ENCODE measurements around the gene CFAP61. TPM values are rescaled to one million over a fixed set of nuclear protein-coding genes. Genes with fewer than 3 reads are reported as not detected.
"Not testable (repeated sequence)": the region's sequence is repeated elsewhere in the genome, so short reads cannot be mapped to it uniquely, and the experiment has no call there.

Gene CFAP61
- total RNA-seq, 1 donor from 2014 or later = not detected

GRCh38 chr20:20207291-20207690 lies 155.0 kb downstream of the CFAP61 start:
- ATAC-seq (no peak), DNase-seq (ENCODE audit: low spot score) (no peak)

GRCh38 chr20:20207872-20208271 lies 155.5 kb downstream of the CFAP61 start:
- ATAC-seq (no peak), DNase-seq (ENCODE audit: low spot score) (no peak)

- no peak for ATAC-seq
- DNase-seq (ENCODE audit: low spot score) = no peak
These were observed 157.4 kb downstream of the CFAP61 start for GRCh38 chr20:20209684-20210083.

DNA sequence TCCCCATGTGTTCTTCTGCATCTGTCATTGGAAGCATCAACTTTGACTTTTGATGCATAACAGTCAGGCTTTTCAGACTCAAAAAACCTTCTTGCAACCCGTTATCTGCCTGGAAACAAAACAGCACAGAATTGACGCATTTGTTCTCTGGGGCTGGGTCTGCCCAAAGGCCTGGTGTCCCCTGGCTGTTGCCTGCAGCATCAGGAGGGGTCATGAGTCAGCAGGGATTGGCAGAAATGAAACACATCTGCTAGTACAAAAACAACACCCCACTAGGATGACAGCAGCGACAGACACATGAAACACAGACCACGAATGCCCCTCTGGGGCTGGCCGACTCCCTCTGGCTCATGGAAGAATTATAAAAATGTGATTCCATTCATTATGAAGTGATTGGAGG lies 158.0 kb downstream of the CFAP61 start:
- no peak for DNase-seq (ENCODE audit: low spot score)
- no peak for ATAC-seq

GRCh38 chr20:20210943-20211273 lies 158.6 kb downstream of the CFAP61 start:
- no peak for DNase-seq (ENCODE audit: low spot score)
- no peak for ATAC-seq

GRCh38 chr20:20211274-20211987 lies 159.1 kb downstream of the CFAP61 start:
- DNase-seq (ENCODE audit: low spot score) = no peak
- ATAC-seq = no peak

DNA sequence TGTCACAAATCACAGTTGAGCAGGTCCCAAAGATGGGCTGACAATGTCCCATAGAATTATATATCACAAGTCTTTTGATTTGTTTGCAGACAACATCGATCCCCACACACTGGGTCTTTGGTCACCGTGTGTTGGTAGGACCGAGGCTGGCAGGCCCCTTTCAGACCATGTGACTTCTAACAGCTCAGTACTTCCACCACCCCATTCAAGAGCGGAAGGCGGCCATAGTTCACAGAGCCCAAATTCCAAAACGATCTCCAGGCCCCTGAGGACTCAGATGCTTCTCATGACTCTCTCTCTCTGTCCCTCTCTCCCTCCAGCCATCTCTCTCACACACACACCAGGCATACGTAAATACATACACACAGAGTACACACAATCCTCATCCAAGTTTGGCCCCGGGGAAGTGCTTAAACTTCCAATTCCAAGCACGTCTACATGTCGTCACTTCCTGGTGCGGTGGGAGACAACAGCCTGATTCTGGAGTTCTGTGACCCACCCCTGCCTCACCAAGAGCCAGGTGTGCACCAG lies 159.7 kb downstream of the CFAP61 start:
- no peak for DNase-seq (ENCODE audit: low spot score)
- ATAC-seq = no peak

DNA sequence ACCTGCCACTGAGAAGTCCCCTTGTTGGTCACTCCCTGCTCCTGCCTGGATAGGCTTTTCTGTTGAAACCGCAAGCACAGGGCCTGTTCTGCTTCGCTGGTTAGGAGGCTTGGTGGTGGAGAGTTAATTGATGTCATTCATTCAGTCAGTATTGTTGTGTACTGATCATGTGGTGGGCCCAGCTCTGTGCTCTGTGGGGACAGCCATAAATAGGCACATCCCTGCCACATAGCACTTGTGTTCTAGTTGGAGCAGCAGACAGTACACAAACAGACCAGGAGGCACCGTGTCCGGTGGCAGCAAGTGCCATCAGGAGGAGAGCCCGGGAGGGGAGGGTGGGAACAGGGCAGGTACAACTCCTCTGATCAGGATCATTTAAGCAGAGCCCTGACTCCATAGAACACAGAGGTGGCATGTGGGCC lies 160.4 kb downstream of the CFAP61 start:
- DNase-seq (ENCODE audit: low spot score) (no peak), ATAC-seq (no peak)

- ATAC-seq (no peak), DNase-seq (ENCODE audit: low spot score) (no peak)
These were observed 161.3 kb downstream of the CFAP61 start for GRCh38 chr20:20213526-20214121.

DNA sequence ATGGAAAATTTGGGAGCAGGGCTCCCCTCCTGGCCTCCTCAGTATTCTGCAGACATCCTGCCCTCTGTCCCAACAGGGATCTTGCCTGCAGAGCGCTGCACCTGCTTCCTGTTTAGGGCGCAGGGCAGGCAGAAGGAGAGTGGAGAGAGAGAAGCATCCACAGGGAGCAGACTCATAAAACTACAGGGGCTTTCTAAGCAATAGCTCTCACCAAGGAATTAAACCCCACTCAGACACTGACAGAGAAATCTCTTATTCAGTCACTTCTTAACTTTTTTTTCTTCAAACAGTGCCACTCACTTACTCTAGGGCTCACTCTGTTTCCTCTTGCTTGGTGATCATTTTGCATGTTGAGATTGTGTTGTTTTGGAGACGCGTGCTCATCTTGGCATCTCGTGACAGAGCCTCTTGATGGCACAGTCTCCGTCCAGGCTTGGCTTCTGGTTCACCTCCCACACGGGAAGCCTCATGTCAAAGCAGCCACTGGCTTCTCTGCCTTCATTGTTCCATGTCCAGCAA lies 162.5 kb downstream of the CFAP61 start:
- ATAC-seq = no peak
- no peak for DNase-seq (ENCODE audit: low spot score)

GRCh38 chr20:20215976-20216727 lies 163.8 kb downstream of the CFAP61 start:
- DNase-seq (ENCODE audit: low spot score) (no peak), ATAC-seq (no peak)

- no peak for ATAC-seq
- no peak for DNase-seq (ENCODE audit: low spot score)
These were observed 164.6 kb downstream of the CFAP61 start for GRCh38 chr20:20216941-20217340.

- DNase-seq (ENCODE audit: low spot score) (no peak), ATAC-seq (no peak)
These were observed 165.3 kb downstream of the CFAP61 start for GRCh38 chr20:20217621-20218020.

GRCh38 chr20:20218106-20218505 lies 165.8 kb downstream of the CFAP61 start:
- not testable (repeated sequence) for DNase-seq (ENCODE audit: low spot score)

DNA sequence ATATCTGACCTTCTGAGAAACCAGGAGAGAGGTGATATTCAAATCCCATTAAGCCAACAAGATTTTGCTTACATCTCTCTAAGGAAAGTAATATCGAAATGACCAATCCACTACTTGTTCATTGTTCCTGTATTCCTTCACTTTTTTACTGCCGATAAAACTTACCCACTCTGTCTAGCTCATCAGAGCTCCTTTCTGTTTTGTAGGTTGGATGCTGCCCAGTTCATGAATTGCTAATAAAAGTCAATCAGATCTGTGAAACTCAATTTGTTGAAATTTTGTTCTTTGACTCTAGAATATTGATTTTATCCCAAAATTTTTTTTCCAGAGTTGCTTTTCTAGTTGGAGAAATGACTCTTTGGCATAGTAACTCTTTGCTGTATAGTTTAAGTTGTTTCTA lies 166.7 kb downstream of the CFAP61 start:
- DNase-seq (ENCODE audit: low spot score) (no peak), ATAC-seq (no peak)

More at GRCh38 chr20:20218106-20218505, 165.8 kb downstream of the CFAP61 start:
- not testable (repeated sequence) for ATAC-seq

GRCh38 chr20:20220134-20220533 lies 167.8 kb downstream of the CFAP61 start:
- DNase-seq (ENCODE audit: low spot score) (no peak), ATAC-seq (no peak)

DNA sequence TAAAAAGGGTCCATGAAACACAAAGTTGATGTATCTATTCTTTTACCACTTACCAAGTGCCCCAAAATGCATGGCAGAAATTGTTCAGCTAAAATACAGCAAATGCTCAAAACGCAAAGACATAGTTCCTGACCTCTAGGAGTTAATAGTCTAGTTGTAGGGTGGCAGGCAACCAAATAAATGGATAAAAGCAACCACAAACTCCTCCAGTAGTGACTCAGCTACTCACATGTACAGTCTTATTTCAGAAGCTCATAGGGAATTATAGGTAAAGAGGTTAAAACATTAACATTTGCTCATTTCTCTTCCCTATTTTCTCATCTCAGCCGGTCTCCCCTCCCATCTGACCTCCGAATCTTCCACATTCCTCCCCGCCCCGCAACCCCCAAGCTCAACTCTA lies 171.6 kb downstream of the CFAP61 start:
- ATAC-seq (no peak), DNase-seq (ENCODE audit: low spot score) (no peak)

GRCh38 chr20:20224806-20225205 lies 172.5 kb downstream of the CFAP61 start:
- ATAC-seq (no peak), DNase-seq (ENCODE audit: low spot score) (no peak)

GRCh38 chr20:20225325-20226043 lies 173.2 kb downstream of the CFAP61 start:
- ATAC-seq = no peak
- DNase-seq (ENCODE audit: low spot score) = no peak

- ATAC-seq = no peak
- DNase-seq (ENCODE audit: low spot score) = no peak
These were observed 174.2 kb downstream of the CFAP61 start for GRCh38 chr20:20226554-20226953.

GRCh38 chr20:20227013-20227571 lies 174.8 kb downstream of the CFAP61 start:
- DNase-seq (ENCODE audit: low spot score) (no peak), ATAC-seq (no peak)

Data from left lobe of liver (tissue), 2 donors.